ENCODE results near the gene CENPO.

The CENPO gene

DNA sequence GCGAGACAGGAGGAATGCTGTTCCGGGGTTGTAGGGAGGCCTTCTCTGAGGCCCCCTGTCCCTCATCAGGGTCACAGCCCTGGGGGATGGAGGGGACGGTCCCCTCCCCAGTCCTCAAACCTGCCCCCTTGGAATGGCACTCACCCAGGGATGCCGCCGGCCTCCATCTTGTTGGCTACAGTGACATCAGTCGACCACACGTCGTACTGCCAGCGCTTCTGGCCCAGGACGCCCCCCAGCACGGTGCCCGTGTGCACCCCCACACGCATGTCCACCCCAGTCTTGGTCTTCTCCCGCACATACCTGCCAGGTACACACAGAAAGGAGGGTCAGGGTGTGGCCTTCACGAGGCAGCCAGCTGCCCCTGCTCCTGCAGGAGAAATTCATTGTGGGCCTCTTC, 46.5 kb downstream of the CENPO start:
- DNase-seq (ENCODE audit: low spot score) = no peak

DNA sequence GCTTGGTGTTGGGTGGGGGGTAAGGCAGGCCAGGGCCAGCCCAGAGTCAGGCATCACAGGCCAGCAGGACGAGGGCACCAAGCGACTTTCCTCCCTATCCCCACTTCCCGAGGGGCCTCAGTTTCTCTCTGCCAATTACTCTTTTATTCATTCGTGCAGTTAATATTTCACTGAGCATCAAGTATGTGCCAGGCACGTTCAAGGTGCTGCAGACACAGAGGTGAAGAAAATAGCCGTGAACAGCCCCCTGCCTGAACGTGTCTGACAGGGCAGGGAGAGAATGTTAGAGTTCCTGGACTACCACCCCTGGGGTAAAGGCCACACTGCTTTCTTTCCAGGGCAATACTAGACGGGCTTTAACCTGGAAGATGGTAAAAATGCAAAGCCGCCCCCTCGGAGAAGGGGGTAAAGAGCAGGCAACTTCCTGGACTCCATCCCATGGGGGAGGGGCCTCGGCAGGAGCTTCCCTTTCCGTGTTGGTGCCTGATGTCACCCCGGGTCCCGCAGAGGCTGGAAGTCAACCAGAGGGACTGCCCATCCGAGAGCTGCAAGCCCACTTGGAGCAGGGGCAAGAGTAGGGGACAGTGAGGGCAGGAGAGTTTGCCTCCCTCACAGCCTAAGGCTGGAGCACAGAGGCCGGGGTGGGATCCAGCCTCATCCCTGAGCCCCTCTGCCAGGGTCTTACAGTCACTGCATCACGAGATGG, 47.1 kb downstream of the CENPO start:
- DNase-seq (ENCODE audit: low spot score) = no peak

DNA sequence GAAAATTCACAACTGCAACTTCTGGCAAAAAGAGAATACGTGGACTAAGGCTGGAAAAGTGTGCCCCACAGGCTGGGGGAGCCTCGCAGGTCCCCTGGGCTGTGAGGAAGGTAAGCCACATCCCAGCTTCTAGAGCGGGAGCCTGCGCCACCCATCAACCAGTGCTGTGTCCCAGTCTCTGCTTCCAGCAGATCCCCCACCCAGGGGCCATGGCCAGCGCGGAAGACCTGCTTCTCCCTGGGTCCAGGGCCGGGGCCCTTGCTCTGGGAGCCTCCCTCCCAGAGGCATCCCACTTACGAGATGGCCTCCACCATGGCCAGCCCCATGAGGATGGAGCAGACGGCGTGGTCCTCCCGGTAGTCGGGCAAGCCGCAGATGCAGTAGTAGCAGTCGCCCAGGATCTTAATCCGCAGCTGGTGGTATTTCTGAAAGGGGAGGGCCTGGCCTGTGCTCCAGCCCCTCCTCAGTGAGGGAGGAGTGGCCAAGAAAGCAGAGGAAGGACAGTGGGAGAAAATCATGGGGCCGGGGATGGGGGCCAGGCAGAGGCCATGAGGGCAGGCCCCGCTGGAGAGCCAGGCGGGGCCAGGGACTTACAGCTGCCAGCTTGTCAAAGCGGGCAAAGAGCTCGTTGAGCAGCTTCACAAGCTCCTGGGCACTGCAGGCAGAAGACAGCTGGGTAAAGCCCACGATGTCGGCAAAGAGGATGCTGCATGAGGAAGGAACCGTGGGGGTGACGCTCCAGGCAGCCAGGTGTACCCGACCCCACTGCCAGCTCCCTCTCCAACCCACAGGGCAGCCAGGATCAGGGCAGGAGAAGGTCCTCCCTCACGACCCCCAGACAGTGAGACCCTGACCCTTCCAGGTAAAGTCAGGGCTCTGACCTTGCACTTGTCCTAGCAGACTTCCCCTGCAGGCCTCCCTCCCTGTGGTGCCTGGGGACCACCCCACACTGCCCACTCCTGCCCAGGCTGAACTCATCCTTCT, 48.0 kb downstream of the CENPO start:
- DNase-seq (ENCODE audit: low spot score) = no peak

DNA sequence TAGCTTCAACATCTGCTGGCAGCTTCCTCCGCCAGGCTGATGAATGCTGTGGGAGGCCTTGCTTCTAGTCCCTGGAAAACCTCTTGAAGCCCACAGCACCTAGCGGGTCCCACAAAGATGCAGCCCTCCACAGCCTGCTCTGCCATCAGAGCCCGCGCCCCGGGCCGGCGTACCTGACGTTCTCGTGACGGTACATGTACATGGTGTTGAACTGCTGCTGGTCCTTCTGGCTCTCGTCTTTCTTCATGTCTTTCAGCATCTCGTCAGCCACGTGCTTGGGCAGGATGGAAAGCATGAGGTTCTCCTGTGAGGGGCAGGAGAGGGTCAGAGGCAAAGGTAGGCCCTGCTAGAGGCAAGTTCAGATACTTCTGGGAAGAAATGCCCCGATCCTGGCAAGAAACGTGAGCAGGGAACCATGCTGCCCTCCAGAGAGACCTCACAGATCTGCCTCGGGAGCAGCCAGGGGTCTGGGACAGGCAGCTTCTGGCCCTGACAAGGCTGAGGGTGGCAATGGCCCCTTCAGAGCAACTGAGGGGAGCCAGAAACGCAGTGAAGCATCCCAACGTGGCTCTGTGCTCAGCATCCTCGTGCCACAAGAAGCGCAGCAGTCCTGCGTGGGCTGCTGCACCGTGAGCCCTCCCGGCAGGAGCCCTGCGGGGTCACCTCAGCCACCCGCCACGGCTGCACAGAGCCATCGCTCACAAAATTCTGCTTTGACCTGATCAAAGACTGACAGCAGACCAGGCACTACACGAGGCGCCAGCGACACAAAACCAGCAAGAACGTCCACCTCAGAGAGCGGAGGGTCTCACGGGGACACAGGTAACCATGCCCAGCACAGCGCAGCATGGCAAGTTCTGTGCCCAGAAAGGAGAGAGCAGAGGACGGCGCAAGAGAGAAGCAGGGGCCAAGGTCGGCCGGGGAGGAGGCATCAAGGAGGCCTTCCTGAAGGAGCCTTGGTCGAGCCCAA, 49.1 kb downstream of the CENPO start:
- no peak for DNase-seq (ENCODE audit: low spot score)

DNA sequence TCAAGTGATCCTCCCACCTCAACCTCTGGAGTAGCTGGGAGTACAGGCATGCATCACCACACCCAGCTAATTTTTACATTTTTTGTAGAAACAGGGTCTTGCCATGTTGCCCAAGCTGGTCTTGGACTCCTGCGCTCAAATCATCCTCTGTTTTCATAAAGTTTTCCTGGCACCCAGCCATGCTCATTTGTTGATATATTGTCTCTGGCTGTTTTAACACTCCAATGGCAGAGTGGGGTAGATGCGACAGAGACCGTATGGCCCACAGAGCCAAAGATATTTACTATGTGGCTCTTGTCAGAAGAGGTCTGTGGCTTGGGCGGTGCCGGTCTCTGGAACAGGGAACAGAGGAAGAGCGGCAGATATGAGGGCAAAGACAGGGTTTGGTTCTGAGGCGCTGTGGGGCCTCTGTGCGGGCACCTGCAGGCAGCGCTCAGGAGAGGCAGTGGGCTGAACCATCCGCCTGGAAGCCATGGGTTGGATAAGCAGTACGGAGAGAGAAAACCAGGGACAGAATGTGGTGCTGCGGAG, 50.2 kb downstream of the CENPO start:
- DNase-seq (ENCODE audit: low spot score) = no peak

DNA sequence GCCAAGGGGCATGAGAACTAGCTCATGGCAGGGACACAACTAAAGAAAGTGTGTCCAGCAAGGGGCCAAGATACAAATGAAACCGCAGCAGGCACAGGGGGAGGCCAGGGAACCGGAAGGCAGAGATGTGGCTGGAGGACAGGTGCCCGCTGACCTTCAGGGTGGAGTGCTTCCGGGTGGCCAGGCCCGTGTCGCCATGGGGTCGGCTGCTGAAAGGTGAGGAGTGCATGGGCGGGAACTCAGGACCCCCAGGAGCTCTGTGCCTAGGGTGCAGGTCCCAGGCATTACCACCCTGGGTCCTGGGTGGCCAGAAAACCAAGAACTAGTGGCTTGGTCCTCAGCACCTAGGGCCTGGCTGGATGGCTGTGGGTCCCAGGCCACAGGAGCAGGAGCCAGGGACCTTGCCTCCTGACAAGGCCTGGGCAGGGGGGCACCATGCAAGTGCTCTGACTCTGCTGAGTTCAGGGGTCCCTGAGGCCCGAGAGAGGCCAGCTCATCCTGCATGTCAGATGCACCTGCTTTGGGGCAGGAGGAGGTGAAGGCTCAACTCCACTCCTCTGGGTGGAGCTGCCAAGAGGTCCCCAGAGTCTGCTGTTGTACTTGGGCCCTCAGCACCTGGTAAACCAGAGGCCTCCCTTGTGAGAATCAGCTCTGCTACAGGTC, 50.9 kb downstream of the CENPO start:
- DNase-seq (ENCODE audit: low spot score) = no peak

DNA sequence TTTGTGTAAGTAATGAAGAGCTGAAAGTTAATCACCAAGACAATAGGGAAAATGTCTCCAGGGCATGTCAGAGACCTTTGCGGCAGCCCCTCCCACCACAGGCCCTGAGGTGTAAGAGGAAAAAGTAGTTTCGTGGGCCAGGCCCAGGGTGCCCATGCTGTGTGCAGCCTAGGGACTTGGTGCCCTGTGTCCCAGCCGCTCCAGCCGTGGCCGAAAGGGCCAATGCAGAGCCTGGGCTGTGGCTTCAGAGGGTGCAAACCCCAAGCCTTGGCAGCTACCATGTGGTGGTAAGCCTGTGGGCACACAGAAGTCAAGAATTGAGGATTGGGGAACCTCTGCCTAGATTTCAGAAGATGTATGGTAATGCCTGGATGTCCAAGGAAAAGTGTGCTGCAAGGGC, 52.5 kb downstream of the CENPO start:
- DNase-seq (ENCODE audit: low spot score) = no peak

DNA sequence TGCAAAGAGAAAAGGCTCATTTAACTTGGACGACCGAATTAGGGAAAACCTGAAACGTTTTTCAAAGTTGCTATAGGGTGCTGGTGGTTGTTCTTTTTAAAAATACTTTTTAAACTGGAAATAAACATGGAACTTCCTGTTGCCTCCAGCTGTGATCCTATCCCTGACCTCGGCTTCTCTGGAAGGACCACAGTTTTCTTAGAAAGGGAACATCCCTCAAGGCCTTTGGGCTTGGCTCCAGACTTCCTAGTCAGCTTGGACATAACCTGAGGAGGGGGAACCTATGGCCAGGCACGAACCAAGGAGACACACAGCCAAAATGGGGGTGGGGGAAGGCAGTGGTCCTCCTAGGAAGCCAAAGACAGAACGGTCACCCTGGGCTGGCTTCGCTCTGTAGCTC, 57.7 kb downstream of the CENPO start:
- DNase-seq (ENCODE audit: low spot score) = no peak

DNA sequence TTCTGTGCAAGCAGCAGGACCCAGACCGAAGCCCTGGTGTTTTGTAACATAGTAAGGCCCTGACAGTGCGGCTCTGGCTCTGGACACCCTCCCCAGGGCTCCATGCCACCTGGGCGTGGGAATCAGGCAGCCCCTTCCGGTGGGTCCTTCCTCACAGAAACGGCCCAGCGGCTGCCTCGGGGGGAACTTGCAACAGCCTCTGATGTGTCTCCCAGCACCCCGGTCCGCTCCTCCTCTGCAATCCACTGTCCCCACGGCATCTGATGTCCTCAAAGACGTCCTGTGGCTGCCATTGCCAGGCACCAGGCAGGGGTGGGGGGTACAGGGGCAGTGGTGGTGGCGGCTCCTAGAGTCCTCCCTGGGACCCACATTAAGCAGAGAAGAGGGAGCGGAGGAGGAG, 58.8 kb downstream of the CENPO start:
- no peak for DNase-seq (ENCODE audit: low spot score)

DNA sequence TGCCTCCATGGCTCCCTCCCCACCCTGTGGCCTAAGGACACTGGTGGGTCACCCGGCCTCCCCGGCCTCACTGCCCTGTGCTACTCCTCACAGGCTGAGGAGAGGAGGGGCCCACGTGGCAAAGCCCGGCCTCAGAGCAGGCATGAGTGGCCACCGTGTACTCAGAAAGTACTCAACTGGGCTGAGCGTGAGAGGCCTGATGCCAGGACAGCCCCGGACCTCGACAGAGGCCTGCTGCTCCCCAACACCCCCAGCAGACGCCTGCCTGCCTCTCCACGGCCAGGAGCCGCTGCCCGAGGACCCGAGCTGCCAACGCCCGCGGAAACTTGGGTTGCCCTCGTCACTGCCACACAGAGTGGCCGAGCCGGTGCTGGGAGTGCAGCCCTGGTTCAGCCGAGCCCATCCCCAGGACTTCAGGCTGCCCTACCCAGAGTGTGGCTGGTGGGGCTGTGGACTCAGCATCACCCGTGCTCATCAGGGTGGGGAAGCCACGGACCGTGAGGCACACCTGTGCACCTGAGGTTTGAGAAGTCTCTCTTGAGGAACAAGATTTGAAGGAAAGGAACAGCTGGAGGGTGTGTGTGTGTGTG, 59.3 kb downstream of the CENPO start:
- DNase-seq (ENCODE audit: low spot score) = no peak

DNA sequence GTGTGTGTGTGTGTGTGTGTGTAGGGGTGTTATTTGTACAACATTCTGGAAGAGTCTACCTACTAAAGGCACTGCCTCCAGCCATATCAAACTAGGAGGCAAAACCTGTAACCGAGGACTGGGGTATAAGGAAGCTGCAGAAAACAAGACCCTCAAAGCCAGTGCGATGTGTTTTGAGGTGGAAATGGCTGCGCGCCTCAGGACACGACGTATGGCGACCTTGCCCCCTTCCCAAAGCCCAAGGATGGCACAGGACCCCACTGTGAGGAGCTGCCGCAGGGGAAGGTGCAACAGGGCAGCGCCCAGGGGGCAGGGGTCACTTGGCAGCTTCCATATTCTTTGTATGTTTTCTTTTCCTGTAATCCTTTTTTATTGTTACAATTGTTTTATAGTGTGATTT, 59.8 kb downstream of the CENPO start:
- DNase-seq (ENCODE audit: low spot score) = no peak

DNA sequence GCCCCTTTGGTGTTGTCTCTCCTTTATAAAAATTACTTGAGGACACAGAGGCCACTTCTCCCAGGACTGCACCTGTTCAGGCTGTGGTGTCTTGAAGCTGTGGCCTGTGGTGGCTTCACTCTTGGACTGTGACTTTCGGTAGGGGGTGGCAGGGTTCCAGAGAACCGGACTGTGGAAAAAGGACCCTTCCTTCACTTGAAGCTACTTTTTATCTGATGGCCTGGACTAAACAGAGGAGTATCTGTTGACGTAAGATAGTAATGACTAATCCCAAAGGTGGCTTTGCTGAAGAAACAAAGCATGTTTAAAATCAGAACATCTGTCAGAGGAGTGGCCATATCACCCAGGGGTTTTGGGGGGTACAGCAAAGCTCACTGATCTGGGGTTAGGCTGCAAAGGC, 60.8 kb downstream of the CENPO start:
- no peak for DNase-seq (ENCODE audit: low spot score)

DNA sequence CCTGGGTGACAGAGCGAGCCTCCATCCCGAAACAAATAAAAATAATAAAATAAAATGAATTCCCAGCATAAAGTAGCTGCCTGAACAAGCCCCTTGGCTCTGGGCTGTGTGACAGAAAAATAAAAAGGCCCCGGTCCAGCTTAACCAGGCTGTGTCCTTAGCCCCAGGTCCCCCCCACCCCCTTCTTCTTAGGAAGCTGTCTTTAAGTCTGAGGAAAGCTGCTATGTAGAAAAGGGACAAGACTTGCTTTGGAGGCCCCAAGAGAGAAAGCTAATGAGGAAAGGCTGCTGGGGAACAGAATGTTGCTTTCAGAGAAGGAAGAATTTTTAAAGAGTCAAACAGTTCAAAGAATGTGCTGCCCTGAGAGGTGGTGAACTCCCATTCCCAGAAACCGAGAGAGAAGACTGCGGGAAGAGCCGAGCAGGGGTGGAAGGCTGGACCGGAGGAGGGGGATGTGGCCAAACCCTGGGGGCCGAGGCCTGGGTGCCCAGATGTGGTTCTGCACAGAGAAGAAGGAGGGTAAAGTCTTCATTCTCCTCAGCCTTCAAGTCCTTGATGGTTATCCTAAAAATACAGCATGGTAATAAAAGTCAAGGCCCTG, 61.9 kb downstream of the CENPO start:
- no peak for DNase-seq (ENCODE audit: low spot score)

DNA sequence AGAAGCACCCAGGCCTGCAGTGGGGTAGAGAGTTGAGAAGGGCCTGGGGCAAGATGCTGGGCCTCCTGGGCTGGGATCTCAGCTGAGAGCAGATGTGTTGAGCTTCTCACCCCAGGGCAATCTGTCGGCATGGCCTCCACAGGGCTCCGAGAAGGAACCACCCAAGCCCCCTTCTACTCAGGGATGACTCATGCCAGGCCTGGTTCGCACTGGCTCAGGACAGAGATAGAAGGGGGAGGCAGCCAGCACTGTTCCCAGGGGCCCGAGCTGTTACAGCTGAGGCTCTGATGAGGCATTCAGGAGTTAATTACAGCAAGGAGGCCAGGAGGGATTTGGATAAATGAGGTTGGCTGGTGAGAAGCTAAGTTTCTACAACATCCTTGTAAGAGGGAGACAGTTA, 62.5 kb downstream of the CENPO start:
- no peak for DNase-seq (ENCODE audit: low spot score)

DNA sequence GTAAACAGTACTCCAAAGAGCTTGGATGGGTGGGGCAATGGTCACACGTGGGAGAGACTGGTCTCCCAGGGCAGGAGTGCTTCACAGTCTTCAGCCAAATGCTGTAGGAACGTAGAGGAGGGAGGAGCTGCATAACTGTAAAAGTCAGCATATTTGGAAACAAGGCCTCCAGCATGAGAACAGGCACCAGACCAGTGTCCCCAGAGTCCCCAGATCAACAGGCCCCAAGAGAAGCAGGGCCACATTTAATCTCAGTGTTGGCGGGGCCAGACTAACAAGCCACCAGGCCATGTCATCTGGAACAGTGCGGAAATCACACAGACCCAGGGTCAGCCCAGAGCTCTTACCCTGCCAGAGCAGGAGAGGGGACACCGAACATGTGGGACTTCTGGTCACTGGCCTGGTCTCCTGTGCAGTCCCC, 63.6 kb downstream of the CENPO start:
- DNase-seq (ENCODE audit: low spot score) = no peak

DNA sequence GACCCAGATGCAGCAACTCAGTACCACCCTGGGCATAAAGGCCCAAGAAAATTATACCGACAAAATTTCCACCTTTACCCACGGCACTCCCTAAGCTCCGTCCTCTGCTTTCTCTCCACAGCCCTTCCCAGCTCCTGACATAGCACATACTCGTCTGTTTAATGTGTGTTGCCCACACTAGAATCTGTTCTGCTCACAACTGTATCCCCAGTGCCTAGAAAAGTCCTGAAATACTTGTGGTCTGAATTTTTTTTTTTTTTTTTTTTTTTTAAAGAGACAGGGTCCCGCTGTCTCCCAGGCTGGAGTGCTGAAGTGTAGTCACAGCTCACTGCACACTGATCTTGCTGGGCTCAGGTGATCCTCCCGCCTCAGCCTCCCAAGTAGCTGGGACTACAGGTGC, 64.5 kb downstream of the CENPO start:
- DNase-seq (ENCODE audit: low spot score) = no peak

DNA sequence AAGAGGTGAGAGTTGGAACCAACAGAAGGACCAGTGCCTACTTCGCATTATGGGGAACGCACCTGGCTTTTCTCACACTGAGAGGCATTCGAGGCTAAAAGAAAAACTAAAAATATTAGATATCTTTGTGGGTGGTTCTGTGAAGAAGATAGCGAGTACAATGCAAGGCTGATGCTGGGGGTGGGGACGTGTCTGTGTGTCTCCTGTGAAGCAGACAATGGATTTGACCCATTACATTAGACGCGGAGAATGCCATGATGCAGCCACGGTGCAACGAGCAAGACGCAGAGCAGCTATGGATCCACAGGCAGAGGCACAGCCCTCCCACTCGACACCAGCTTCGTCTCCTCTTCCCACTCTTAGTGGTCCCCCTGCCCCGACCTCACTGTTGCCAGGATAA, 65.8 kb downstream of the CENPO start:
- DNase-seq (ENCODE audit: low spot score) = no peak

DNA sequence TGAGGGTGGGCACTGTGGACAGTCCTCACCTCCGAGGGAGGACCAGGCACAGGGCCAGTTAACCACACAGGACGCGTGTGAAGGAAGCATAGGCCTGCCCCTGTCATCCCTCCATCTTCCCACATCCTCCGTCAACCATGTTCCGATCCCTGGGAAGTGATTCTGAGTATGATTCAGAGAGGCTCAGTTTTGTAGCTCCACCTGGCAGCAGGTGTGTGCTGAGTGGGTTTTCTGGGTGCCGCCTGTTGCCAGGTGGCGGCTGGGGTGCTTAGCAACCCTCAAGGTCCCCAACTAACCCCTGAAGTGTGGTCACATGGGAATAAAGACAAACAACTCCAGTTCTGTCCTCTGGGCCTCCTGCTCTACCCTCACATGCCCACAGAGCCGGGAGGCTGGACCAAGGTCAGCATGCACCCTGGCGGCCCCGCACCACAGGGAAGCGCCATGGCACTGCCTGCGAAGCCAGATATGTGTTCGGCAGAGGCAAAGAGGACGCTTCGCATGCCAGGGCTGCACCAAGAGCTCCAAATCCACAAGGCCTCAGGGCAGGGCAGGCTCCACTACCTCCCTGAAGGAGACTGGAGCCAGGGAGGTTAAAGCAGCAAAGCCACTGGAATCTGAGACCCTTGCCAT, 66.9 kb downstream of the CENPO start:
- no peak for DNase-seq (ENCODE audit: low spot score)

DNA sequence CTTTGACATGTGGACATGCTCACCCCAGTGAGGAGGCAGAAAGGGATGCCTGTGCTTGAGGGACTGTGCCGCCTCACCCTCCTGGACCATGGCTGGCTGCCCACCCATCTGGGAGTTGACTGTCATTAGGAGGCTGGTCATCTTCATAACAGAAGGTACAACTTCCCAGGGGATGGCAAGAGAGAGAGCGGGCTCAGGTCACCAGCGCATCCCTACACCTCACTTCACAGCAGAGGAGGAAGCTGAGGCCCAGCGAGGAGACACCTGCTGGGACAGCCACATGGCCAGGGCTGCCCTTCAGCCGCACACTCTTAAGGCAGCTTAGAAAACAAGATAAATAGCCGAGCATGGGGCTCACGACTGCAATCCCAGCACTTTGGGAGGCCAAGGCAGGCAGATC, 67.4 kb downstream of the CENPO start:
- DNase-seq (ENCODE audit: low spot score) = no peak

DNA sequence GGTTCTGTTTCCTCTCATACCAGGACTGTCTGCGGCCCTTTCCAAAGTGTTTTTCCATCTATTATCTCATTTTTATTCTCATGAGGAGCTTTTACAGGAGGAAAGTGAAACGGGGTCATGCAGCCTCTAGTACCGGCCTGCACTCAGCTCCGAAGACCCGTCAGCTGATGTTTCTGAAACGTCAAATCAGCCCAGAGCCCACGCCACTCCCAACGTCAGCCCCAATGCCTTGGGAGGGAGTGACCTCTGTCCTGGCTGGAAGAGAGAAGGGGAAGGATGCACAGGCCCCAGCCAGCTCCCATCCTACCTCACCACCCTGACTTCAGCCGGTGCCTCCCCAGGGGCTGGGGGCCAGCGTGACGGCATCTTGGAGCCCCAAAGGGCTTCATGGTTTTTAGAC, 68.3 kb downstream of the CENPO start:
- no peak for DNase-seq (ENCODE audit: low spot score)

Data from COLO829 (cell line).